Gastroesophageal sphincter (tissue), 4 donors: ENCODE measurements around the gene KRTAP20-4. TPM values are rescaled to one million over a fixed set of nuclear protein-coding genes. Genes with fewer than 3 reads are reported as not detected.

Source experiments
- ATAC-seq: fragments of 150-250 bp; one replicate; pipeline ENCODE4 v1.9.1; 2016; ENCODE audit warnings: mild to moderate bottlenecking, moderate library complexity
- H3K27ac ChIP-seq, 4 donors: fragments of 200-600 bp; sonication (generic) in 3 of 4; 1 replicate in 3 of 4; 2 replicates in 1 of 4; pipeline ENCODE4 v1.5.1; 2016 to 2019
- H3K27me3 ChIP-seq: fragments of 200-600 bp; sonication (generic); one replicate; pipeline ENCODE4 v1.5.1; 2019
- H3K36me3 ChIP-seq, 2 donors: fragments of 200-600 bp; sonication (generic); one replicate each; pipeline ENCODE4 v1.5.1; 2019; ENCODE audit warnings: control low read depth in 1 of 2
- H3K4me1 ChIP-seq, 3 donors: fragments of 200-600 bp; sonication (generic); 1 replicate in 2 of 3; 2 replicates in 1 of 3; pipeline ENCODE4 v1.5.1; 2016 to 2019; ENCODE audit warnings: control low read depth in 2 of 3
- H3K4me3 ChIP-seq, 2 donors: fragments of 200-600 bp; sonication (generic); one replicate each; pipeline ENCODE4 v1.5.1; 2019; ENCODE audit warnings: mild to moderate bottlenecking in 1 of 2, moderate library complexity in 1 of 2
- H3K9me3 ChIP-seq, 3 donors: fragments of 200-600 bp; sonication (generic); one replicate each; pipeline ENCODE4 v1.5.1; 2017 to 2019; ENCODE audit warnings: control low read depth in 2 of 3
- CTCF ChIP-seq, 4 experiments: fragments of 200-600 bp in 2 of 4; fragments of 450-650 bp in 2 of 4; sonication (generic) in 1 of 4; IDR thresholded peaks; one replicate each; pipeline ENCODE4 v1.5.1; 2017 to 2019; ENCODE audit warnings: antibody characterized with exemption in 4 of 4, mild to moderate bottlenecking in 2 of 4, moderate library complexity in 2 of 4
- EP300 ChIP-seq: sonication (generic); formaldehyde crosslinking; IDR thresholded peaks from one replicate; pipeline ENCODE4 v1.6.1; 2017; ENCODE audit warnings: antibody characterized with exemption, mild to moderate bottlenecking
- POLR2A ChIP-seq, 2 donors: fragments of 450-650 bp; IDR thresholded peaks; one replicate each; pipeline ENCODE4 v1.6.1; 2017; ENCODE audit warnings: antibody characterized with exemption in 2 of 2, mild to moderate bottlenecking in 2 of 2, moderate library complexity in 1 of 2
- POLR2AphosphoS5 ChIP-seq: sonication (generic); formaldehyde crosslinking; IDR thresholded peaks from one replicate; pipeline ENCODE4 v1.6.1; 2017; ENCODE audit warnings: antibody characterized with exemption
- WGBS, 2 donors: methylation state at CpG; one replicate each; pipeline ENCODE4 v1.1.5; 2018; ENCODE audit warnings: low coverage in 1 of 2; 5-methylcytosine and 5-hydroxymethylcytosine counted together
- total RNA-seq, 4 donors: library from RNA; depleted of rRNA; stranded (reverse); fragments of >200 nt; gene quantifications; one replicate each; pipeline ENCODE4 v1.1.0, GENCODE V29; 2016

Gene KRTAP20-4
- total RNA-seq, 4 donors from 2014 or later, result not detected

- 52 to 64% methylated on average over 2 of the region's 4 CpGs for WGBS, 2 donors
- no peak for ATAC-seq
- no peaks in the 10 kb centered on the region for H3K36me3 ChIP-seq
Measured at GRCh38 chr21:30625449-30626165, 5.2 kb downstream of the KRTAP20-4 start.

GRCh38 chr21:30628109-30628508 lies 7.7 kb downstream of the KRTAP20-4 start:
- WGBS, 2 donors, result 71 to 75% methylated on average over 3 to 4 of the region's 4 CpGs
- no peaks in the 10 kb centered on the region for H3K27me3 ChIP-seq
- H3K36me3 ChIP-seq, result no peaks in the 10 kb centered on the region
- no peak for ATAC-seq
- H3K9me3 ChIP-seq, result no peaks in the 10 kb centered on the region
- no peaks in the 10 kb centered on the region for H3K4me1 ChIP-seq
- H3K27ac ChIP-seq, result no peak overlapping the region
- H3K4me3 ChIP-seq, result no peak overlapping the region
- TF ChIP-seq POLR2AphosphoS5, result no peak
- no peak for TF ChIP-seq CTCF (IDR thresholded peaks at IDR 0.05)
- no peak for TF ChIP-seq EP300
- TF ChIP-seq POLR2A (IDR thresholded peaks at IDR 0.05), result no peak

More at GRCh38 chr21:30625449-30626165, 5.2 kb downstream of the KRTAP20-4 start:
- Histone ChIP-seq H3K9me3 (no peaks in the 10 kb centered on the region), H3K4me3 (no peak overlapping the region), H3K4me1 (no peaks in the 10 kb centered on the region), H3K27ac (no peak overlapping the region), H3K27me3 (no peaks in the 10 kb centered on the region)
- TF ChIP-seq CTCF (IDR thresholded peaks at IDR 0.05), result no peak
- no peak for TF ChIP-seq EP300
- no peak for TF ChIP-seq POLR2AphosphoS5
- TF ChIP-seq POLR2A (IDR thresholded peaks at IDR 0.05), result no peak

- no peaks in the 10 kb centered on the region for H3K9me3 ChIP-seq
- H3K4me3 ChIP-seq, result no peak overlapping the region
- ATAC-seq, result no peak
- H3K4me1 ChIP-seq, result no peaks in the 10 kb centered on the region
- no peaks in the 10 kb centered on the region for H3K36me3 ChIP-seq
- 27 to 50% methylated on average over 1 of the region's 1 CpG for WGBS, 2 donors
- H3K27ac ChIP-seq, result no peak overlapping the region
- TF ChIP-seq POLR2AphosphoS5, result no peak
- TF ChIP-seq EP300, result no peak
- no peaks in the 10 kb centered on the region for H3K27me3 ChIP-seq
Measured at GRCh38 chr21:30629200-30629599, 8.8 kb downstream of the KRTAP20-4 start.

- WGBS, 2 donors, result 83 to 100% methylated on average over 1 of the region's 1 CpG
- no peaks in the 10 kb centered on the region for H3K4me1 ChIP-seq
- H3K4me3 ChIP-seq, result no peak within 1 kb of the TSS
- no peak for ATAC-seq
- no peaks in the 10 kb centered on the region for H3K27me3 ChIP-seq
- TF ChIP-seq EP300 (no peak), POLR2A (IDR thresholded peaks at IDR 0.05) (no peak), POLR2AphosphoS5 (no peak), CTCF (IDR thresholded peaks at IDR 0.05) (no peak)
- H3K9me3 ChIP-seq, result no peaks in the 10 kb centered on the region
- no peak within 1 kb of the TSS for H3K27ac ChIP-seq
- H3K36me3 ChIP-seq, result no peaks in the 10 kb centered on the region
Measured at GRCh38 chr21:30634906-30635305, 14.5 kb downstream of the KRTAP20-4 start, which contains the start of gene KRTAP20-2. Gene KRTAP20-2, plus strand, starts transcription at chr21:30635206. Its CDS starts 58 bp downstream, at chr21:30635264.

GRCh38 chr21:30638686-30639085 lies 18.3 kb downstream of the KRTAP20-4 start:
- ATAC-seq, result no peak
- no peaks in the 10 kb centered on the region for H3K27me3 ChIP-seq
- 43 to 70% methylated on average over 3 of the region's 3 CpGs for WGBS, 2 donors
- H3K36me3 ChIP-seq, result no peaks in the 10 kb centered on the region
- no peak overlapping the region for H3K4me3 ChIP-seq
- H3K4me1 ChIP-seq, result no peaks in the 10 kb centered on the region
- no peak overlapping the region for H3K27ac ChIP-seq
- no peaks in the 10 kb centered on the region for H3K9me3 ChIP-seq
- TF ChIP-seq CTCF (IDR thresholded peaks at IDR 0.05) (no peak), POLR2A (IDR thresholded peaks at IDR 0.05) (no peak), EP300 (no peak), POLR2AphosphoS5 (no peak)
